ENCODE results near the gene CDH13. TPM values are rescaled to one million over a fixed set of nuclear protein-coding genes. Genes with fewer than 3 reads are reported as not detected.

Gene CDH13
- total RNA-seq, 1 experiment from 2014 or later: 2.1 TPM

GRCh38 chr16:82703161-82703560 is 76.4 kb downstream of the CDH13 start:
- H3K4me1 ChIP-seq (ENCODE audit: insufficient read depth, low read length, poor library complexity, severe bottlenecking): peaks cover 10% of the 10 kb centered on the region
- ChIA-PET CTCF (no interaction called here), POLR2A (ENCODE audit: low non-redundant PET) (no interaction called here)
- no TSS peak for BruUV-seq (replicated peaks)
- DNase-seq (ENCODE audit: low spot score): no peak
- intact Hi-C loops (cut with micrococcal nuclease; ENCODE audit: unreplicated experiment): no loop called here
- no peaks in the 10 kb centered on the region for H3K36me3 ChIP-seq (ENCODE audit: insufficient read depth, low read length, poor library complexity, severe bottlenecking)
- H3K27me3 ChIP-seq (replicated peaks; ENCODE audit: insufficient read depth, low read depth, low read length, poor library complexity): peaks cover 13% of the 10 kb centered on the region
- TF ChIP-seq EZH2 (IDR thresholded peaks at IDR 0.05; ENCODE audit: borderline replicate concordance, low read depth, low read length, poor library complexity, severe bottlenecking): no peak
- no peak for TF ChIP-seq CTCF (conservative IDR thresholded peaks at IDR 0.05; ENCODE audit: low read depth, low read length)
- H3K9me3 ChIP-seq (ENCODE audit: low read depth, low read length, poor library complexity, severe bottlenecking): no peaks in the 10 kb centered on the region
- H3K4me3 ChIP-seq (ENCODE audit: low read depth, low read length, poor library complexity, severe bottlenecking): no peak overlapping the region
- H3K27ac ChIP-seq (ENCODE audit: low read depth, low read length, poor library complexity, severe bottlenecking): no peak overlapping the region

GRCh38 chr16:82703871-82704768 is 77.4 kb downstream of the CDH13 start:
- POLR2A ChIA-PET (ENCODE audit: low non-redundant PET): no interaction called here
- TF ChIP-seq CTCF (conservative IDR thresholded peaks at IDR 0.05; ENCODE audit: low read depth, low read length) (no peak), EZH2 (IDR thresholded peaks at IDR 0.05; ENCODE audit: borderline replicate concordance, low read depth, low read length, poor library complexity, severe bottlenecking) (no peak)
- no TSS peak for BruUV-seq (replicated peaks)
- CTCF ChIA-PET: no interaction called here
- Histone ChIP-seq H3K27ac (ENCODE audit: low read depth, low read length, poor library complexity, severe bottlenecking) (no peak overlapping the region), H3K36me3 (ENCODE audit: insufficient read depth, low read length, poor library complexity, severe bottlenecking) (no peaks in the 10 kb centered on the region), H3K27me3 (replicated peaks; ENCODE audit: insufficient read depth, low read depth, low read length, poor library complexity) (peaks cover 13% of the 10 kb centered on the region), H3K9me3 (ENCODE audit: low read depth, low read length, poor library complexity, severe bottlenecking) (no peaks in the 10 kb centered on the region), H3K4me1 (ENCODE audit: insufficient read depth, low read length, poor library complexity, severe bottlenecking) (peaks cover 10% of the 10 kb centered on the region), H3K4me3 (ENCODE audit: low read depth, low read length, poor library complexity, severe bottlenecking) (no peak overlapping the region)
- intact Hi-C loops (cut with micrococcal nuclease; ENCODE audit: unreplicated experiment): no loop called here
- no peak for DNase-seq (ENCODE audit: low spot score)

GRCh38 chr16:82709987-82710386 is 83.2 kb downstream of the CDH13 start:
- no peak overlapping the region for H3K27ac ChIP-seq (ENCODE audit: low read depth, low read length, poor library complexity, severe bottlenecking)
- CTCF ChIA-PET: no interaction called here
- H3K4me1 ChIP-seq (ENCODE audit: insufficient read depth, low read length, poor library complexity, severe bottlenecking): no peaks in the 10 kb centered on the region
- peaks cover 17% of the 10 kb centered on the region for H3K27me3 ChIP-seq (replicated peaks; ENCODE audit: insufficient read depth, low read depth, low read length, poor library complexity)
- H3K36me3 ChIP-seq (ENCODE audit: insufficient read depth, low read length, poor library complexity, severe bottlenecking): no peaks in the 10 kb centered on the region
- POLR2A ChIA-PET (ENCODE audit: low non-redundant PET): no interaction called here
- no peaks in the 10 kb centered on the region for H3K9me3 ChIP-seq (ENCODE audit: low read depth, low read length, poor library complexity, severe bottlenecking)
- no peak overlapping the region for H3K4me3 ChIP-seq (ENCODE audit: low read depth, low read length, poor library complexity, severe bottlenecking)
- TF ChIP-seq EZH2 (IDR thresholded peaks at IDR 0.05; ENCODE audit: borderline replicate concordance, low read depth, low read length, poor library complexity, severe bottlenecking) (no peak), CTCF (conservative IDR thresholded peaks at IDR 0.05; ENCODE audit: low read depth, low read length) (no peak)
- DNase-seq (ENCODE audit: low spot score): no peak
- no TSS peak for BruUV-seq (replicated peaks)
- intact Hi-C loops (cut with micrococcal nuclease; ENCODE audit: unreplicated experiment): no loop called here

Data from A673 (cell line).